ENCODE data around the gene H1-8.

H1-8 gene

GRCh38 chr3:129569856-129570255, 26.9 kb downstream of the H1-8 start:
- Histone ChIP-seq H3K9me3 (ENCODE audit: insufficient read depth, low read length) (no peaks in the 10 kb centered on the region), H3K9ac (ENCODE audit: insufficient read length, low read depth) (no peak overlapping the region), H3K27me3 (ENCODE audit: insufficient read depth, insufficient read length) (no peaks in the 10 kb centered on the region), H3K4me3 (ENCODE audit: insufficient read length, low read depth) (no peak overlapping the region), H3K36me3 (ENCODE audit: insufficient read depth, insufficient read length, low read length) (peaks cover 100% of the 10 kb centered on the region), H3K4me1 (ENCODE audit: insufficient read depth, insufficient read length) (peaks cover 14% of the 10 kb centered on the region)
- DNase-seq (ENCODE audit: low read depth, low spot score), result no peak
- TF ChIP-seq YY1 (IDR thresholded peaks at IDR 0.05; ENCODE audit: insufficient read depth, insufficient read length), result no peak
- no peak for TF ChIP-seq ZNF274 (IDR thresholded peaks at IDR 0.05; ENCODE audit: low read depth, low read length)
- TF ChIP-seq SUZ12 (IDR thresholded peaks at IDR 0.05; ENCODE audit: extremely low read depth, insufficient read depth, insufficient read length), result no peak

DNA sequence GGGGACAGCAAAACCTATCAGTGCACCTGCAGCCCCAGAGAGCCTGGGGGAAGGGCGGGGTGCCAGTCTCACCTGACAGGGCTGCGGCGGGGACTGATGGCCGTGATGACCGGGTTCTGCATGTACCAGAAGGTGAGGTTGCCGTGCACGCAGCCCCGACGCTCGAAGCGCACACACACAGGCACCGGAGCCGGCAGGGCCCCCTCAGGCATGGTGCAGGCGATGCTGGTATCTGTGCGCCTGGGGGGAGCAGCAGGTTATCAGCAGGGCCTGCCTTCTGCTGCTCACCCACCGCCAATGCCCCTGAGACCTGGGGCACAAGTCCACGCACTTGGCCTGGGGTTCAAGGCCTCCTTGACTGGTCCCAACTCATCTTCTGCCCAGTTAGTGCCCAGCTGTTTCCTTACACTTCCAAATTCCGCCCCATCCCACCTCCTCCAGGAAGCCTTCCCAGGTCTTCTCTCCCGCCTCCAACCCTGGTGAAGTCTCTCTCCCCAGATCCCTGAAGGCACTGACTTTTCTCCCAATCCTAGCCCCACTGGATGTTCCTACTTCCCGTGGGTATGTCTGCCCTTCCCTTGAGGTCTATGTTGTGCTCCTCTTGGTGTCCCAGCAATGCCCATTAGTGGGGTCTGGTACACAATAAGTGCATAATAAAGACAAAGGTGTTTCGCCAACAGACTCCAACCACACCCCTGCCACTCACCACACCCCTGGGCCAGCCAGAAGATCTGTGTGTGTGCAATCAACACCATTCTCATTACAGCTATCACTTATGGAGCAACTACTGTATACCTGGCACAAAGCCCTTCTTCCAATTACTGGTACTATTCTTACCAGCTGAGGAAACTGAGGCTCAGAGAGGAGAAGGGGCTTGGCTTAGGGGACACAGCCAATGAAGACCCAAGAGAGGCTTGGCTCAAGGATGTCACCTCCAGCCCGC, 28.9 kb downstream of the H1-8 start:
- peaks cover 28% of the 10 kb centered on the region for H3K4me1 ChIP-seq (ENCODE audit: insufficient read depth, insufficient read length)
- no peaks in the 10 kb centered on the region for H3K9me3 ChIP-seq (ENCODE audit: insufficient read depth, low read length)
- no peak overlapping the region for H3K4me3 ChIP-seq (ENCODE audit: insufficient read length, low read depth)
- H3K9ac ChIP-seq (ENCODE audit: insufficient read length, low read depth), result no peak overlapping the region
- H3K36me3 ChIP-seq (ENCODE audit: insufficient read depth, insufficient read length, low read length), result peaks cover 99% of the 10 kb centered on the region
- no peaks in the 10 kb centered on the region for H3K27me3 ChIP-seq (ENCODE audit: insufficient read depth, insufficient read length)
- no peak for DNase-seq (ENCODE audit: low read depth, low spot score)
- TF ChIP-seq YY1 (IDR thresholded peaks at IDR 0.05; ENCODE audit: insufficient read depth, insufficient read length) (no peak), ZNF274 (IDR thresholded peaks at IDR 0.05; ENCODE audit: low read depth, low read length) (no peak), SUZ12 (IDR thresholded peaks at IDR 0.05; ENCODE audit: extremely low read depth, insufficient read depth, insufficient read length) (no peak)

- Histone ChIP-seq H3K4me1 (ENCODE audit: insufficient read depth, insufficient read length) (peaks cover 30% of the 10 kb centered on the region), H3K9me3 (ENCODE audit: insufficient read depth, low read length) (no peaks in the 10 kb centered on the region), H3K9ac (ENCODE audit: insufficient read length, low read depth) (no peak overlapping the region), H3K36me3 (ENCODE audit: insufficient read depth, insufficient read length, low read length) (peaks cover 99% of the 10 kb centered on the region), H3K4me3 (ENCODE audit: insufficient read length, low read depth) (no peak overlapping the region), H3K27me3 (ENCODE audit: insufficient read depth, insufficient read length) (no peaks in the 10 kb centered on the region)
- no peak for DNase-seq (ENCODE audit: low read depth, low spot score)
- no peak for TF ChIP-seq YY1 (IDR thresholded peaks at IDR 0.05; ENCODE audit: insufficient read depth, insufficient read length)
- no peak for TF ChIP-seq SUZ12 (IDR thresholded peaks at IDR 0.05; ENCODE audit: extremely low read depth, insufficient read depth, insufficient read length)
- no peak for TF ChIP-seq ZNF274 (IDR thresholded peaks at IDR 0.05; ENCODE audit: low read depth, low read length)
Observed at GRCh38 chr3:129572603-129573002, 29.6 kb downstream of the H1-8 start.

DNA sequence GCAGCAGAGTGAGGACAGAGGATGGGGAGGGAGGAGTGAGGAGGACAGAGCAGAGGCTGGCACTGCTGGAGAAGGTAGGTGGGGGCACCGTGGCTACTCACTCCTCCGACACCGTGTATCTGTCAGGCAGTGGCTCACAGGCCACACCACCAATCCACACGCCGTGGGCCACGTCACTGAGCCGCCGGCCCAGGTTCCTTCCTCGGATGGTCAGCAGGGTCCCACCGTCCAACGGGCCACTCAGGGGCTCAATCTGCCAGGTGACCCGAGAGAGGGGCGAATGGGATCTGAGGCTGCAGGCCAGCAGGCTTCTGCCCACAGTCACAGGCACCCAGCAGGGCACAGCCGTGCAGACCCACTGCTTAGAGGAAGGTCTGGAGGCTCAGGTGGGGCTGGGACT, 30.5 kb downstream of the H1-8 start:
- H3K4me1 ChIP-seq (ENCODE audit: insufficient read depth, insufficient read length), result peaks cover 33% of the 10 kb centered on the region
- TF ChIP-seq ZNF274 (IDR thresholded peaks at IDR 0.05; ENCODE audit: low read depth, low read length), result no peak
- no peak for TF ChIP-seq SUZ12 (IDR thresholded peaks at IDR 0.05; ENCODE audit: extremely low read depth, insufficient read depth, insufficient read length)
- TF ChIP-seq YY1 (IDR thresholded peaks at IDR 0.05; ENCODE audit: insufficient read depth, insufficient read length), result no peak
- no peaks in the 10 kb centered on the region for H3K9me3 ChIP-seq (ENCODE audit: insufficient read depth, low read length)
- no peaks in the 10 kb centered on the region for H3K27me3 ChIP-seq (ENCODE audit: insufficient read depth, insufficient read length)
- H3K4me3 ChIP-seq (ENCODE audit: insufficient read length, low read depth), result no peak overlapping the region
- H3K36me3 ChIP-seq (ENCODE audit: insufficient read depth, insufficient read length, low read length), result peaks cover 99% of the 10 kb centered on the region
- peak overlapping the region; percentile 71 for H3K9ac ChIP-seq (ENCODE audit: insufficient read length, low read depth)
- no peak for DNase-seq (ENCODE audit: low read depth, low spot score)

DNA sequence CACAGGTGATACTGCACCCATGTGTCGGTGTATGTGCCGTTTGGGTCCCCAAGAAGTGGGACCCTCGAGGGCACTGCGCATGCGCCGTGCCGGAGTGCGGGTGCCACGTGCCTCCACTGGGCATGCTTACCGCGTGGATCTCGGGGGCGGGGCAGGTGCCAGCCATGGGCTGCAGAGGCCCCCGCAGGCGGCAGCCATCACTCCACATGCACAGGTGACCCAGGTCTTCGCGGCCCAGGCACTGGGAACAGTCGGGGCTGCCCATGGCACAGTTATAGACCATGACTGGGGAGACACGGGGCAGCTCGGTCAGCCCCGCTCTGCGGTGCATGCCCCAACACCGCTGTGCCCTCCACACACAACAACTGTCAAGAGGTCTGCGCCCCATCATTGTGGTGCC, 31.2 kb downstream of the H1-8 start:
- H3K9me3 ChIP-seq (ENCODE audit: insufficient read depth, low read length), result no peaks in the 10 kb centered on the region
- H3K4me3 ChIP-seq (ENCODE audit: insufficient read length, low read depth), result no peak overlapping the region
- no peak for DNase-seq (ENCODE audit: low read depth, low spot score)
- H3K4me1 ChIP-seq (ENCODE audit: insufficient read depth, insufficient read length), result peaks cover 33% of the 10 kb centered on the region
- TF ChIP-seq SUZ12 (IDR thresholded peaks at IDR 0.05; ENCODE audit: extremely low read depth, insufficient read depth, insufficient read length), result no peak
- TF ChIP-seq ZNF274 (IDR thresholded peaks at IDR 0.05; ENCODE audit: low read depth, low read length), result no peak
- TF ChIP-seq YY1 (IDR thresholded peaks at IDR 0.05; ENCODE audit: insufficient read depth, insufficient read length), result no peak
- no peak overlapping the region for H3K9ac ChIP-seq (ENCODE audit: insufficient read length, low read depth)
- H3K36me3 ChIP-seq (ENCODE audit: insufficient read depth, insufficient read length, low read length), result peaks cover 99% of the 10 kb centered on the region
- H3K27me3 ChIP-seq (ENCODE audit: insufficient read depth, insufficient read length), result no peaks in the 10 kb centered on the region

DNA sequence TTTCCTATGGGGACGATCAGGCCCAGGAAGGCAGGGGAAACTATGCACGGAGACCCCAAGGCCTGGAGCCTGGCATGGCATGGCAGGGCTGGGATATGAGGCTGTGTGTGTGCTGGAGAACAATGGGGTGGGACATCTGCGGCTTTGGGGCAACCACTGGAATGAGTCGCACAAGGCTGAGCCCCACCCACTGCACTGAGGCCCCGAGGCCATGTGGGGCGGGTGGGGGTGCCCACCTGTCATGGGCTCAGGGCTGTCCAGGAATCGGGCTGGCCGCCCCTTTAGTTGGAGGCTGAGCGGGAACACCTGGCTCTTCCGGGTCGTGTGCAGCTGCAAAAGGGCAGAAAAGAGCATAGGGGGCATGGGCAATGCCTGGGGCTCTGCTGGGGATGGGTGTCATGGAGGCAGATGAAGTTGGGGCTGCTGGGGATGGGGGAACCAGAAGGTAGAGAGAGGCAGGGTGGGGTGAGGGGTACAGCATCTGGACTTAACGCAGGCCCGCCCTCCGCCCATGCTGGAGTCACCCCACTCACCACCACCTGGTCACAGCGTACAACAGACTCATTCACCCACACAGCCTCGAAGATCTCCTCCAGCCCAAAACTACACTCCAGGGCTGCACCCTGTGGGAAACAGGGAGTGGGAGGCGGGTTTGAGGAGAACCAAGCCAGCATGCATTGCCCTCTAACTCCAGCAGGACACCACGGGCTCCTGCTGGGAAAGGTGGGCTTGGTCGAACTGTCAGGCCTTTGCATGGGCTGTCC, 32.4 kb downstream of the H1-8 start:
- Histone ChIP-seq H3K4me3 (ENCODE audit: insufficient read length, low read depth) (no peak overlapping the region), H3K27me3 (ENCODE audit: insufficient read depth, insufficient read length) (no peaks in the 10 kb centered on the region), H3K9me3 (ENCODE audit: insufficient read depth, low read length) (no peaks in the 10 kb centered on the region), H3K36me3 (ENCODE audit: insufficient read depth, insufficient read length, low read length) (peaks cover 99% of the 10 kb centered on the region), H3K4me1 (ENCODE audit: insufficient read depth, insufficient read length) (peaks cover 33% of the 10 kb centered on the region), H3K9ac (ENCODE audit: insufficient read length, low read depth) (peak overlapping the region; percentile 50)
- TF ChIP-seq SUZ12 (IDR thresholded peaks at IDR 0.05; ENCODE audit: extremely low read depth, insufficient read depth, insufficient read length) (no peak), YY1 (IDR thresholded peaks at IDR 0.05; ENCODE audit: insufficient read depth, insufficient read length) (no peak), ZNF274 (IDR thresholded peaks at IDR 0.05; ENCODE audit: low read depth, low read length) (no peak)
- no peak for DNase-seq (ENCODE audit: low read depth, low spot score)

GRCh38 chr3:129575997-129576384, 33.0 kb downstream of the H1-8 start:
- peaks cover 33% of the 10 kb centered on the region for H3K4me1 ChIP-seq (ENCODE audit: insufficient read depth, insufficient read length)
- peak overlapping the region; percentile 11 for H3K9ac ChIP-seq (ENCODE audit: insufficient read length, low read depth)
- H3K27me3 ChIP-seq (ENCODE audit: insufficient read depth, insufficient read length), result no peaks in the 10 kb centered on the region
- DNase-seq (ENCODE audit: low read depth, low spot score), result no peak
- no peaks in the 10 kb centered on the region for H3K9me3 ChIP-seq (ENCODE audit: insufficient read depth, low read length)
- TF ChIP-seq YY1 (IDR thresholded peaks at IDR 0.05; ENCODE audit: insufficient read depth, insufficient read length) (no peak), SUZ12 (IDR thresholded peaks at IDR 0.05; ENCODE audit: extremely low read depth, insufficient read depth, insufficient read length) (no peak), ZNF274 (IDR thresholded peaks at IDR 0.05; ENCODE audit: low read depth, low read length) (no peak)
- H3K36me3 ChIP-seq (ENCODE audit: insufficient read depth, insufficient read length, low read length), result peaks cover 99% of the 10 kb centered on the region
- H3K4me3 ChIP-seq (ENCODE audit: insufficient read length, low read depth), result no peak overlapping the region

Data from NT2/D1 (cell line).